T-helper 22 cell (primary cell): Measurements from ENCODE around the gene ACER3.
"Not testable (repeated sequence)": the region's sequence is repeated elsewhere in the genome, so short reads cannot be mapped to it uniquely, and the experiment has no call there.

Experiments
- DNase-seq: peaks from one replicate; pipeline ENCODE4 v3.0.0-alpha.2; 2020; ENCODE audit warnings: low read depth

Gene ACER3

DNA sequence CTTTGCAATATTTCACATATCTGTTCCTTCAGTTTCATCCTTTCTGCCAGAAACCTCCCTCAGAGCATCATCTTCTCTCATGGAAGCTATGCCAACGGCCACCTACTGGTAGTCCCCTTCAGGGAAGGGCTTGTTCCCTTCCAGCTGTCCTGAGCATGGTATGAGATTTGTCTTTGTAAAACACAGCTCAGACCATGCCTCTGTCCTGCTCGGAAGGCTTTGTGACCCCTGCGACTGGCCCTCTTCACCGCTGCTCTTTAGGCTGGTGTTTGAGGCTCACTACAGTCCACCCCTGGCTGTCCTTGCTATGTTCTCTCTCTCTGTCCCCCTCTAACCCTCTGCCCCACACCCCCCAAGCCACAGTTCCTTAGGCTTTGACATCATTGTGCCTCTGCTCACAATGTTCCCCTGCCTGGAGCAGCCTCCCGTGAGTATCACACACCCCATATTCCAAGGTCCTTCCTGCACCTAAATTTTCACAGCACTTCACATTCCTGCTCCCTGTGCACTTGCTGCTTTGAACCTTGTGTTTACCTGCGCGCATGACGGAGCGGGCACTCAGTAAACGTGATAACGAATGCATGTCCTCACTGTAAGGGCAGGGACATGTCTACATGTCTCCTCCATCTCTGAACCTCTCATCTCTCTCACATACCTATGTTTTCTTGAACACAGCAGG is 24.0 kb upstream of the ACER3 start:
- DNase-seq: no peak

DNA sequence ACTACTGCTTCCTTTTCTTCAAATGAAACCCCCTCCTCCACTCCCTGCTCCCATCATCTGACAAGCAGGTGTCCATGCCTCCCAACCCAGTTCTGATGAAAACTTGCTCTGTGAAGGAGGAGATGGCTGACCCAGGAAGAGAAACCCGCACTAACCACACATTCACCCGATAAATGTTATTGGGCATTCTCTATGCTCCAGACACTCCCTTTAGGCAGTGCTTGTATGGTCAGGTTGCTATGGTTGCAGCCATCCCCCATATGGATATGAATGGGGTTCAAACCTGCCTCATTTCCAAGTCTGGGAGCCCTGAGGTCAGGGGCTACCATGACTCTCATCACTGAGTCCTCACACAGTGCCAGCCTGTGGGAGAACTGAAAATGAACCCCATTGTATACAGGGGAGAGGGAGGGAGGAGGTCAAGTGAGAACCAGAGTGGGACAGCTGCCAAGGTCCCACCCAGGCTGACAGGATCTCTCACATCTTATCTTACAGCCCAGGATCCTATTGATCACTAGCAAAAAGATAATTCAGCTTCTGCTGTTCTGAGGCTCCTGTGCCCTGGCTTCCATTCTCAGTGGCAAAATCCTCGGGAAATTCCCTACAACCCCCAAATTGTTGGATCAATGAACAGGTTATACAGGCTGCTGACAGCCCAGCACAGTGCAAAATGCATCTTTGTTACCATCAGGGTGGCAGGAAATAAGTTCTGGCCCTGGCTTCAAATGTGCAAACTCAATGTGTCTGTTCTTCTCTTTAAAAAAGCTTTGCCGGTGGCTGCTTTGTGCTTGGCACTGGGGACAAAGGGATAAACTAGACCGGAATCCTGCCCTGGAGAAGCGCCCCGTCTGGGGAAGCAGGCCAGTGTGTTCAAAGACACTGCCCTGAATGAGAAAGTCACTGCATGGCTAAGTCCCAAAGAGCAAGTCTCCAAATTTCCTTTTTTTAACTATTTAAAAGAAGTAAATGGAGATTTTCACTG is 22.7 kb upstream of the ACER3 start:
- DNase-seq: no peak

- no peak for DNase-seq
Measured at GRCh38 chr11:76838678-76839068, 22.0 kb upstream of the ACER3 start.

GRCh38 chr11:76839311-76839710 is 21.4 kb upstream of the ACER3 start:
- DNase-seq: no peak

DNA sequence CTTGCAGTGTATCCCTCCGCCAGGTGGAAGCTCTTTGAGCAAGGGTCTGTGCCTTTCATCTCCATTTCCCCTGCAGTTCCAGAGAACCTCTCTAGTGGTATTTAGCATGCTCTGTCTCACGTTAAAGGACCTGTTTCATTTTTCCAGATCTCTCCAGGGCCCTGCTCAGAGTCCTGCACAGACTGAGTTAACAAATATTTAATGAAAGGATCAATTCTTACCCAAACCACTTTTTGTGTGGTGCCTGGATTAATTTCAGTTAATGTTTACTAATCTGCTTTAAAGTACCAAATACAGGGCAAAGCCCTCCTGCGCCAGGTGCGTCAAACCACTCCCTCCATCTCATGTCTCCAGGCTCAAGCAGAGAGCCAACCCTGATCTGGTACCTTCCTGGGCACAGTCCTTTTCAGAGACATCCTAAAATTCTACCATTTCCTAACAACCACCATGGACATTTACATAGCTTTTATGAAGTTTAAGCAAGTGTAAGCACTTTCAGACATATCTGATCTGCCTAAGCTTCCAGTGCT is 18.7 kb upstream of the ACER3 start:
- no peak for DNase-seq

DNA sequence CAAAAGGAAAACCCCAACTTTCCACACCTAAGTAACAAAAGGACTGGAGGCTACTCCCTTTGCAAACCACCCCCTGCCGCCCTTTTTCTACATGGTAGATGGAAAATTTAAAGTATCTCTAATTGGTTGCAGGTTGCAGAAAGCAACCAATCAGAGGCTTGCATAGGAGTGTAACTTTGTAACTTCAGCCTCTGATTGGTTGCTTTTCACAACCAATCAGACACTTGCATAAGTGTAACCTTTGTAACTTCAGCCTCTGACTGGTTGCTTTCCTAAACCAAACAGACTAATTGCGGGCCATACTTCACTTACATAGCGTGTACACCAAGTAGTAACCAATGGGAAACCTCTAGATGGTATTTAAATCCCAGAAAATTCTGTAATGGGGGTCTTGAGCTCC is 16.8 kb upstream of the ACER3 start:
- DNase-seq: no peak

- DNase-seq: no peak
Measured at GRCh38 chr11:76844511-76844910, 16.2 kb upstream of the ACER3 start.

GRCh38 chr11:76845069-76845468 is 15.6 kb upstream of the ACER3 start:
- DNase-seq: no peak

DNA sequence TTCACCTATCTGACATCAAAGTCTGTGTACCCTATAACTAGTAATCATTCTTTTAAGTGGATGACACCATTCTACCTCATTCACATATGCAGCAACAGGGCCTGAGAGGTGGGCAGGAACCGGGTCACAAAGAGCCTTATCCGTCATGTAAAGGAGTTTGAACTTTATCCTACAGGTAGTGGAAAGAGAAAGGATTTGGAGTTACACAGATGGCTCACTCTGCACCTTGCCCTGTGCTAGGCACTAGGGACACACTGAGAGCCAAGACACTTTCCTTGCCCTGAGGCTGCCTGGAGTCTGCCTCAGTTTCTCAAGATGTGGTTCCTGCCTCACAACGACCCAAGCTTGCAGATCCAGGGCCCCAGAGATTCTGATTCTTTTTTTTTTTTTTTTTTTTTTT is 14.3 kb upstream of the ACER3 start:
- no peak for DNase-seq

- no peak for DNase-seq
Measured at GRCh38 chr11:76849376-76849775, 11.3 kb upstream of the ACER3 start.

GRCh38 chr11:76850130-76850529 is 10.6 kb upstream of the ACER3 start:
- DNase-seq: no peak

DNA sequence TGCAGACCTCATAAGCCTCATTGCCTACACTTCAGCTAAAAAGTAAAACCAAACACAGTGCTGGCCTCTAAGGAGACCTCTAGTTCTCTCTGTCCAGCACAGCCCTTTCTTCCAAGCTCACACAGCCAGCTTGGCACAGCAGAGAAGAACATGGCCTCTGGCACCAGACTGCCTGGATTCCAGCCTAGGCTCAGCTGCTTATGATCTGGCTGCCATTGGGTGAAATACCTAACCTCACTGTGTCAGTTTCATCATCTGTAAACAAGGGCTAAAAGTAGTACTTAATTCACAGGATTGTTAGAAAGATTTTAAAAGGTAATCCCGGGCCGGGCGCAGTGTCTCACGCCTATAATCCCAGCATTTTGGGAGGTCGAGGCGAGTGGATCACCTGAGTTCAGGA is 9.9 kb upstream of the ACER3 start:
- DNase-seq: no peak

GRCh38 chr11:76854709-76855108 is 6.0 kb upstream of the ACER3 start:
- no peak for DNase-seq

- DNase-seq: not testable (repeated sequence)
Measured at GRCh38 chr11:76855670-76856069, 5.0 kb upstream of the ACER3 start.

GRCh38 chr11:76856106-76856505 is 4.6 kb upstream of the ACER3 start:
- DNase-seq: no peak

- no peak for DNase-seq
Measured at GRCh38 chr11:76856571-76856970, 4.1 kb upstream of the ACER3 start.

DNA sequence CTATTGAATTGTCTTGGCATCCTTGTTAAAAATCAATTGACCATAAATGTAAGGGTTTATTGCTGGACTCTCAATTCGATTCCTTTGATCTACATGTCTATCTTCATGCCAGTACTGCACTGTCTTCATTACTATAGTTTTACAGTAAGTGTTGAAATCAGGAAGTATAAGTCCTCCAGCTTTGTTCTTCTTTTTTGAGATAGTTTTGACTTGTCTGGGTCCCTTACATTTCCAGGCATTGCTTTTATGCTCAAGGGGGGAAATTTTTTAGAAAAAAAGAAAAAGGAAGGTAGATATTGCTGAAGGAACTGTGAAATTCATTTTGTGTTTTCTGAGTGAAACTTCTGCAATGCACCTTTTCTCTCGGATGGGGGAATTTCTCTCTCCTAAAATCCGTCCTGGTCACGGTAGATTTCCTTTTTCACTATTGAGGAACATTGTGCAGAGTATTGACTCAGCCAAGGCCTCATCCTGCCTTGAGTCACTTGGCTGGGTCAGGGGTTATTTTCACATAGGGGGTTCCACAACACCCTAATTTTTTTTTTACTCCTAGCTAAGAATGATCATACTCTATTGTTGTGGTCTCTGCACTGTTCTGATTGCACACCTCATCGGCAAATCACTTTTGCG is 2.8 kb upstream of the ACER3 start:
- no peak for DNase-seq

- DNase-seq: no peak
Measured at GRCh38 chr11:76859708-76860227, 950 bp upstream of the ACER3 start.

DNA sequence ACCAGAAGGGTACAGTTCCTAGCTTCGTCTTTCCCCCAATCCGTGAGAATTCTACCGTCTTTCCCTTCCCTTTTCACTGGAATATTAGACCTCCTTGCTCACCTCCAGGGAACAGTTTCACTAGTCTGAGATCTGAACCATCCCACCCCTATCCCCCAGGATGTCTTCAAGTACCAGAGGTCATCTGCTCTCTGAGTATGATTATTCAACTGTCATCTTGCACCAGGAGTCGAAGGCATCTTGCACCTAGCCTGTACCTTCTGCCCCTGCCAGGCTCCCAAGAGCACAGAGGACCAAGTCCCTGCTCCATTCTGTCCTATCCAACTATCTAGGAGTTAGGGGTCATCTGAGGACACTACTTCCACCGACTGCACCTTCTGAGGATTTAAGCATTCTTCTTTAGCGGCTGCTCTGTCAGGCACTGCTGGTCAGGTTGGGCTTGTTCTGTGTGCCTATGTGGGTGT is 804 bp downstream of the ACER3 start:
- no peak for DNase-seq

DNA sequence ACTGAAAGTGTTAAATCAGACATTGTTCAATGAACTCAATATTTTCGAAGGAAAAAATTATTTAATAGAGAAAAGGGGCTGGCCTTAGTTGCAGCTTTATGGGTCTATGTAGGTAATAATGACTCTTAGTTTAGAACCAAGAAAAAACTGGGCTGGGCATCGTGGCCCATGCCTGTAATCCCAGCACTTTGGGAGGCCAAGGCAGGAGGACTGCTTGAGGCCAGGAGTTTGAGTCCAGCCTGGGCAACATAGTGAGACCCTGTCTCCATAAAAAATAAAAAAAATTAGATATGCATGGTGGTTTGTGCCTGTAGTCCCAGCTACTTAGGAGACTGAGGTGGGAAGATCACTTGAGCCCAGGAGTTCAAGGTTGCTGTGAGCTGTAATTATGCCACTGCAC is 2.1 kb downstream of the ACER3 start:
- DNase-seq: not testable (repeated sequence)

- DNase-seq: no peak
Measured at GRCh38 chr11:76863196-76863777, 2.6 kb downstream of the ACER3 start.
